Stimulated activated CD8-positive, alpha-beta memory T cell treated with anti-CD3 and anti-CD28 coated beads, Interleukin-2, amount 100 ng/mL, for 1 hour (primary cell): Measurements from ENCODE around the gene FAM184A.

Experiments used
- DNase-seq, 2 donors: peaks; one replicate each; pipeline ENCODE4 v3.0.0-alpha.2; 2020; ENCODE audit warnings: low read depth in 2 of 2

FAM184A gene

DNA sequence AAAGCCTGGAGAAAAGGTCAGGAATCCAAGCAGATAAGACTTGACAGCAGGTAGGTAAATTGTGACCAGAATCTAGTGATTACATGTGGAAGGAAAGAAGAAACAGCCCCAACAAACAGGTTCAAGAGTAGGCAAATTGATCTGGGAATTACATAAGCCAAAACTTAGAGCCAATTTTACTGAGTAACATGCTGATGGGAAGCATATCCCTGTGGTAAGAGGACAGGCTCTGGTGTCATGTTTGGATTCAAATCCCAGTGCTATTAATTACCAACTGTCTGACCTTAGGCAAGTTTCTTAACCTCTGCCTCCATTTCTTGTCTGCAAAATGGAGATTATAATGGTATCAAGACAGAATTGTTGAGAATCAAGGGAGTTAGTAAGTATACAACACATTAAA is 163.9 kb downstream of the FAM184A start:
- DNase-seq, result no peak

GRCh38 chr6:118913161-118913560 is 165.3 kb downstream of the FAM184A start:
- DNase-seq, result no peak

- DNase-seq, result no peak
Observed at GRCh38 chr6:118912646-118913045, 165.8 kb downstream of the FAM184A start.
